Measurements from ENCODE around the gene MITF.

GRCh38 chr3:69787436-69788168 lies 48.3 kb downstream of the MITF start:
- TF ChIP-seq POLR2A (IDR thresholded peaks at IDR 0.05) (no peak), CTCF (IDR thresholded peaks at IDR 0.05) (no peak)

Data from right lobe of liver (tissue), 4 donors.